GM12878 (cell line): ENCODE data around the gene SSNA1. TPM values are rescaled to one million over a fixed set of nuclear protein-coding genes. Genes with fewer than 3 reads are reported as not detected.
A peak's percentile ranks its signal among the peaks of the same experiment; 100 is the strongest.

ENCODE experiments used
- ATAC-seq: fragments of 200-7000 bp; cut with Tn5 transposase; 3 replicates; pipeline ENCODE4 v1.9.1; 2020; ENCODE audit warnings: mild to moderate bottlenecking, moderate library complexity
- BruUV-seq: library from RNA; stranded (reverse); fragments of 400-500 nt; replicated peaks from 2 replicates; lab custom pipeline; 2021; lab: Mats Ljungman, UMichigan
- CTCF ChIA-PET: fragments of 300-600 bp; sonication (Branson Sonifier 250); formaldehyde crosslinking; extraction: SDS; loops from one replicate; lab custom pipeline; 2021; ENCODE audit warnings: inconsistent platforms; lab: Yijun Ruan, JAX
- POLR2A ChIA-PET: fragments of 350-600 bp; formaldehyde crosslinking; extraction: SDS; loops from one replicate; lab custom pipeline; 2021; ENCODE audit warnings: inconsistent platforms; lab: Charles Lee
- RAD21 ChIA-PET: fragments of 300-600 bp; sonication (Branson Sonifier 250); formaldehyde crosslinking; loops from one replicate; lab custom pipeline; 2023; ENCODE audit warnings: antibody characterized with exemption; ENCODE audit not compliant: unreplicated experiment; lab: Charles Lee
- SMC1A ChIA-PET: fragments of 300-600 bp; sonication (Branson Sonifier 250); formaldehyde crosslinking; loops from one replicate; lab custom pipeline; 2023; ENCODE audit not compliant: unreplicated experiment, uncharacterized antibody; lab: Charles Lee
- DNase-seq: peaks from one replicate; pipeline ENCODE4 v3.0.0-alpha.2; 2011; ENCODE audit warnings: low read depth, low spot score
- FAIRE-seq: peaks from 3 replicates; lab custom pipeline; 2011; peaks lifted over from hg19 to GRCh38; lab: Jason Lieb, UNC
- H2AFZ ChIP-seq: 2 replicates; pipeline ENCODE4 v1.6.0; 2011; ENCODE audit warnings: low read depth, low read length, control low read depth; ENCODE audit not compliant: control insufficient read depth
- H3K27ac ChIP-seq: 2 replicates; pipeline ENCODE4 v1.5.1; 2011; ENCODE audit warnings: control low read depth; ENCODE audit not compliant: control insufficient read depth, insufficient read depth
- H3K27me3 ChIP-seq, 2 experiments: replicated peaks in 1 of 2; 2 replicates each; pipeline versions ENCODE4 v1.6.0 to v1.6.1; 2011; ENCODE audit warnings: low read length in 1 of 2; ENCODE audit not compliant: control insufficient read depth in 2 of 2, insufficient read depth in 2 of 2
- H3K36me3 ChIP-seq, 2 experiments: 2 replicates each; pipeline ENCODE4 v1.5.1; 2011; ENCODE audit warnings: low read length in 1 of 2; ENCODE audit not compliant: control insufficient read depth in 2 of 2, insufficient read depth in 2 of 2
- H3K4me1 ChIP-seq: 2 replicates; pipeline ENCODE4 v1.6.1; 2011; ENCODE audit warnings: mild to moderate bottlenecking, low read length, moderate library complexity, mixed read lengths; ENCODE audit not compliant: control insufficient read depth, insufficient read depth
- H3K4me2 ChIP-seq: 2 replicates; pipeline ENCODE4 v1.6.0; 2011; ENCODE audit warnings: control low read depth; ENCODE audit not compliant: control insufficient read depth, insufficient read depth
- H3K4me3 ChIP-seq: fragments of 200-600 bp; sonication (generic); 2 replicates; pipeline ENCODE4 v1.5.1; 2016
- H3K79me2 ChIP-seq: 2 replicates; pipeline ENCODE4 v1.6.0; 2011; ENCODE audit warnings: low read length; ENCODE audit not compliant: control insufficient read depth, insufficient read depth
- H3K9ac ChIP-seq: 2 replicates; pipeline ENCODE4 v1.8.0; 2011; ENCODE audit warnings: low read length, control low read depth, mixed read lengths; ENCODE audit not compliant: control insufficient read depth, insufficient read depth
- H3K9me3 ChIP-seq: replicated peaks from 3 replicates; pipeline ENCODE4 v1.5.1; 2011; ENCODE audit warnings: mild to moderate bottlenecking, low read length; ENCODE audit not compliant: control insufficient read depth, insufficient read depth
- H4K20me1 ChIP-seq: 2 replicates; pipeline ENCODE4 v1.6.0; 2011; ENCODE audit not compliant: control insufficient read depth, insufficient read depth
- EGR1 ChIP-seq, 2 experiments: IDR thresholded peaks; 1 replicate in 1 of 2; 2 replicates in 1 of 2; pipeline ENCODE4 v1.6.1; 2011 to 2012; ENCODE audit warnings: low read depth in 2 of 2, low read length in 2 of 2, borderline replicate concordance in 1 of 2, mild to moderate bottlenecking in 1 of 2, moderate library complexity in 1 of 2
- NFXL1 ChIP-seq: fragments of 450-650 bp; IDR thresholded peaks from 2 replicates; pipeline ENCODE4 v1.6.1; 2017; ENCODE audit warnings: antibody characterized with exemption, mild to moderate bottlenecking, borderline replicate concordance
- POLR2A ChIP-seq: IDR thresholded peaks from 2 replicates; pipeline ENCODE4 v1.6.1; 2011; ENCODE audit warnings: low read depth, mild to moderate bottlenecking, low read length
- TAF1 ChIP-seq: IDR thresholded peaks from 2 replicates; pipeline ENCODE4 v1.6.1; 2011; ENCODE audit warnings: mild to moderate bottlenecking, low read depth, low read length, borderline replicate concordance
- TCF7 ChIP-seq: IDR thresholded peaks from 2 replicates; pipeline ENCODE4 v1.6.1; 2014; ENCODE audit warnings: antibody characterized with exemption, borderline replicate concordance
- WGBS: methylation state at CpG from one replicate; pipeline ENCODE4 v1.1.6; 2016; ENCODE audit warnings: low lambda C conversion rate; ENCODE audit not compliant: insufficient replicate concordance, insufficient coverage; ENCODE audit errors: missing lambda C conversion rate; 5-methylcytosine and 5-hydroxymethylcytosine counted together
- in situ Hi-C: fragments of 300-500 bp; cut with MboI; formaldehyde crosslinking; loops from 9 replicates; pipeline ENCODE4 v1.14.3; 2018; ENCODE audit warnings: mixed read lengths
- intact Hi-C: fragments of 100-400 bp; cut with micrococcal nuclease; formaldehyde crosslinking; loops from one replicate; pipeline ENCODE4 v1.14.2; 2022; ENCODE audit not compliant: unreplicated experiment
- polyA plus RNA-seq, 11 experiments: library from polyadenylated mRNA; depleted of rRNA in 4 of 11; unstranded in 6 of 11; stranded (reverse) in 5 of 11; fragments of >200 nt; fragmentation: Nextera tagmentation in 4 of 11; fragmentation: Illumina TruSeq in 1 of 11; extraction: Ambion mirVana in 4 of 11; extraction: Trizol in 1 of 11; gene quantifications; 1 replicate in 1 of 11; 2 replicates in 10 of 11; pipeline versions ENCODE4 v1.2.1 to v1.2.3, GENCODE V29; 2011 to 2016; ENCODE audit warnings: inconsistent platforms in 2 of 11, missing spikeins in 2 of 11, low read depth in 1 of 11
- total RNA-seq, 4 experiments: library from RNA; depleted of rRNA in 3 of 4; stranded (reverse); fragments of >200 nt in 3 of 4; fragmentation: Illumina TruSeq in 1 of 4; extraction: Trizol in 1 of 4; gene quantifications; 2 replicates each; pipeline versions ENCODE4 v1.2.1 to v1.2.3, GENCODE V29; 2013 to 2021
- TF ChIP-seq, protein P1 (sequence below): IDR thresholded peaks from 2 replicates; pipeline ENCODE4 v1.6.1; 2012; ENCODE audit warnings: low read depth, low read length, improper control_type of control experiment
- TF ChIP-seq, protein P2 (sequence below), 3 experiments: IDR thresholded peaks in 2 of 3; conservative IDR thresholded peaks in 1 of 3; 2 replicates each; pipeline ENCODE4 v1.5.1; 2011; ENCODE audit warnings: low read depth in 3 of 3, low read length in 3 of 3, mild to moderate bottlenecking in 3 of 3, control low read depth in 2 of 3, moderate library complexity in 2 of 3, inconsistent platforms in 1 of 3, mixed read lengths in 1 of 3; ENCODE audit not compliant: control insufficient read depth in 2 of 3, insufficient read depth in 1 of 3; ENCODE audit errors: extremely low read depth in 1 of 3

SSNA1 gene
- total and polyA plus RNA-seq, 10 of the 15 experiments (the other 5 are each of a cell fraction or from before 2014, with no cell fraction given), result 0.63 to 139 (median 78.0) TPM

DNA sequence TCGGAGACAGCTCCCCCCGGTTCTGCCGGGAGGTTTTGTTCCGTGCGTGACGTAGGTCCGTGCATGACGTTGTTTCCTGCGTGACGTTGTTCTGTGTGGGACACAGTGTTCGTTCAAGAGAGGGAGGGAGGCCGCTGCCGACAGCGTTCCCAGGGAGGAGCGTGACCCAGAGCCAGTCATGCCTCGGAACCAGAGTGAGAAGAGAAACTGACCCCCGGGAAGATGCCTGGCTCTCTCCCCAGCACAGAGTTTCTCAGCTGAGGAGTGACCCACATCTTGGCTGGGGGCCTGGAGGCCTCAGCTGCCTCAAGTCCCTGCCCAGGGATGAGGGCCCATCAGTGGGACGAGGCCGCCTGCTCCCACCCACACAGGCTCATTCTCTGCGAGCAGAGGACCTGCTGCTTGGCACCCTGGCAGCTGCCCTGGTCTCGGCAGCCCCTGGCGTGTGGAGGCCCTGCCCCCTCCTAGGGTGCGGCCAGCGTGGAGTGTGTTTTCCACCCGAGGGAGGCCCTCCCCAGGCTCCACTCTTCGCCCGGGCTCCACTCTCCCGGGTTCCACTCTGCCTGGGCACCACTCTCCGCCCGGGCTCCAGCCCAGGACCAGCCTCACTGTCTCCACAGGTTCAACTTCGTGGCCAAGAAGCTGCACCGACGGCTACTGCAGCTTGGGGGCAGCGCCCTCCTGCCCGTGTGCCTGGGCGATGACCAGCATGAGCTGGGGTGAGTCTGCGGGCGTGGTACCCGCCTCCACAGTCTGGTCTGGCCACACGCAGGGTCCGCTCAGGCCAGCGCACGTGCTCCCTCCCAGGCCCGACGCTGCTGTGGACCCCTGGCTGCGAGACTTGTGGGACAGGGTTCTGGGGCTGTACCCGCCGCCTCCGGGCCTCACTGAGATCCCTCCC lies 24.9 kb downstream of the SSNA1 start:
- Histone ChIP-seq H3K4me1 (no peaks in the 10 kb centered on the region), H4K20me1 (no peaks in the 10 kb centered on the region), H3K4me3 (no peak overlapping the region), H2AFZ (no peak overlapping the region), H3K4me2 (no peak overlapping the region), H3K36me3 (peaks cover 0 to 4% of the 10 kb centered on the region in 2 experiments; a peak in 3 of 4 replicates), H3K79me2 (no peaks in the 10 kb centered on the region), H3K27me3 (no peaks in the 10 kb centered on the region), H3K9ac (no peak overlapping the region), H3K27ac (no peak overlapping the region), H3K9me3 (no peaks in the 10 kb centered on the region)
- TF ChIP-seq EGR1 (IDR thresholded peaks at IDR 0.05; ENCODE audit: borderline replicate concordance in 1 of 2, low read depth in 2 of 2, low read length in 2 of 2), result no peak
- TF ChIP-seq TAF1, result no peak
- TF ChIP-seq, protein P1, sequence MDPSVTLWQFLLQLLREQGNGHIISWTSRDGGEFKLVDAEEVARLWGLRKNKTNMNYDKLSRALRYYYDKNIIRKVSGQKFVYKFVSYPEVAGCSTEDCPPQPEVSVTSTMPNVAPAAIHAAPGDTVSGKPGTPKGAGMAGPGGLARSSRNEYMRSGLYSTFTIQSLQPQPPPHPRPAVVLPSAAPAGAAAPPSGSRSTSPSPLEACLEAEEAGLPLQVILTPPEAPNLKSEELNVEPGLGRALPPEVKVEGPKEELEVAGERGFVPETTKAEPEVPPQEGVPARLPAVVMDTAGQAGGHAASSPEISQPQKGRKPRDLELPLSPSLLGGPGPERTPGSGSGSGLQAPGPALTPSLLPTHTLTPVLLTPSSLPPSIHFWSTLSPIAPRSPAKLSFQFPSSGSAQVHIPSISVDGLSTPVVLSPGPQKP, result no peak
- TF ChIP-seq TCF7, result no peak
- TF ChIP-seq, protein P2, sequence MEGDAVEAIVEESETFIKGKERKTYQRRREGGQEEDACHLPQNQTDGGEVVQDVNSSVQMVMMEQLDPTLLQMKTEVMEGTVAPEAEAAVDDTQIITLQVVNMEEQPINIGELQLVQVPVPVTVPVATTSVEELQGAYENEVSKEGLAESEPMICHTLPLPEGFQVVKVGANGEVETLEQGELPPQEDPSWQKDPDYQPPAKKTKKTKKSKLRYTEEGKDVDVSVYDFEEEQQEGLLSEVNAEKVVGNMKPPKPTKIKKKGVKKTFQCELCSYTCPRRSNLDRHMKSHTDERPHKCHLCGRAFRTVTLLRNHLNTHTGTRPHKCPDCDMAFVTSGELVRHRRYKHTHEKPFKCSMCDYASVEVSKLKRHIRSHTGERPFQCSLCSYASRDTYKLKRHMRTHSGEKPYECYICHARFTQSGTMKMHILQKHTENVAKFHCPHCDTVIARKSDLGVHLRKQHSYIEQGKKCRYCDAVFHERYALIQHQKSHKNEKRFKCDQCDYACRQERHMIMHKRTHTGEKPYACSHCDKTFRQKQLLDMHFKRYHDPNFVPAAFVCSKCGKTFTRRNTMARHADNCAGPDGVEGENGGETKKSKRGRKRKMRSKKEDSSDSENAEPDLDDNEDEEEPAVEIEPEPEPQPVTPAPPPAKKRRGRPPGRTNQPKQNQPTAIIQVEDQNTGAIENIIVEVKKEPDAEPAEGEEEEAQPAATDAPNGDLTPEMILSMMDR (IDR thresholded peaks at IDR 0.05 in 2 of 3, conservative IDR thresholded peaks at IDR 0.05 in 1 of 3; ENCODE audit: control insufficient read depth in 2 of 3, extremely low read depth in 1 of 3, insufficient read depth in 1 of 3, low read depth in 3 of 3, low read length in 3 of 3), result peak in 1 of 3 experiments; percentile 3; a peak in 1 of 6 replicates
- no peak for TF ChIP-seq NFXL1
- TF ChIP-seq POLR2A, result peak; percentile 28; the same call in 1 of the 2 replicates
- ChIA-PET CTCF (interaction anchor here (0.6 to 1.1 kb wide), 2 partner anchors 12 to 13 kb away, joined by 3 read pairs; partner anchors contain the start of gene RNF224), SMC1A (no interaction called here), RAD21 (interaction anchor here (0.6 kb wide), 1 partner anchor 22 kb away, joined by 3 read pairs; no protein-coding TSS in a partner anchor), POLR2A (interaction anchor here (0.5 kb wide), 1 partner anchor 81 kb away, joined by 3 read pairs; no protein-coding TSS in a partner anchor)
- ATAC-seq (no peak), DNase-seq (no peak), FAIRE-seq (no peak)
- intact Hi-C loops (no loop called here), in situ Hi-C loops (no loop called here)
- no TSS peak for BruUV-seq
- 94% methylated on average over 46 of the region's 49 CpGs for WGBS
